Neural progenitor cell (in vitro differentiated cells): ENCODE results near the gene B4GALNT3. TPM values are rescaled to one million over a fixed set of nuclear protein-coding genes. Genes with fewer than 3 reads are reported as not detected.

Experiments used
- DNase-seq: peaks from one replicate; pipeline ENCODE4 v3.0.0-alpha.2; 2016; ENCODE audit warnings: low spot score
- H2AFZ ChIP-seq: fragments of 200-600 bp; sonication (generic); replicated peaks from 2 replicates; pipeline ENCODE4 v1.6.1; 2016; ENCODE audit warnings: antibody characterized with exemption
- H3F3A ChIP-seq: fragments of 200-600 bp; sonication (generic); 2 replicates; pipeline ENCODE4 v1.6.1; 2016; ENCODE audit warnings: antibody characterized with exemption, low read depth
- H3K27ac ChIP-seq: fragments of 200-600 bp; sonication (generic); 2 replicates; pipeline ENCODE4 v1.5.1; 2016; ENCODE audit warnings: mild to moderate bottlenecking
- H3K27me3 ChIP-seq: fragments of 200-600 bp; sonication (generic); 2 replicates; pipeline ENCODE4 v1.6.1; 2016; ENCODE audit warnings: mild to moderate bottlenecking, moderate library complexity
- H3K36me3 ChIP-seq: fragments of 200-600 bp; sonication (generic); 2 replicates; pipeline ENCODE4 v1.5.1; 2016
- H3K4me1 ChIP-seq: fragments of 200-600 bp; sonication (generic); 2 replicates; pipeline ENCODE4 v1.6.1; 2016; ENCODE audit warnings: mixed run types
- H3K4me2 ChIP-seq: fragments of 200-600 bp; sonication (generic); 2 replicates; pipeline ENCODE4 v1.6.1; 2016
- H3K4me3 ChIP-seq: fragments of 200-600 bp; sonication (generic); 2 replicates; pipeline ENCODE4 v1.5.1; 2016
- H3K79me2 ChIP-seq: fragments of 200-600 bp; sonication (generic); 2 replicates; pipeline ENCODE4 v1.6.1; 2016; ENCODE audit warnings: low read depth
- H3K9ac ChIP-seq: fragments of 200-600 bp; sonication (generic); 2 replicates; pipeline ENCODE4 v1.6.1; 2016
- H3K9me3 ChIP-seq: fragments of 200-600 bp; sonication (generic); 2 replicates; pipeline ENCODE4 v1.5.1; 2016; ENCODE audit warnings: low read depth
- H4K20me1 ChIP-seq: fragments of 200-600 bp; sonication (generic); 2 replicates; pipeline ENCODE4 v1.6.1; 2016; ENCODE audit warnings: low read depth
- H3K27ac Mint-ChIP-seq: 3 replicates; pipeline ENCODE4 v1.8.0; 2021; ENCODE audit warnings: mixed read lengths
- H3K27me3 Mint-ChIP-seq: 2 replicates; pipeline ENCODE4 v1.8.0; 2022; ENCODE audit warnings: low read depth, mild to moderate bottlenecking, inconsistent platforms, moderate library complexity, mixed read lengths; ENCODE audit not compliant: insufficient read depth
- H3K36me3 Mint-ChIP-seq: 3 replicates; pipeline ENCODE4 v1.8.0; 2021; ENCODE audit warnings: mixed read lengths
- H3K4me1 Mint-ChIP-seq: 3 replicates; pipeline ENCODE4 v1.8.0; 2021; ENCODE audit warnings: mixed read lengths
- H3K4me3 Mint-ChIP-seq: 3 replicates; pipeline ENCODE4 v1.8.0; 2021; ENCODE audit warnings: mild to moderate bottlenecking, moderate library complexity, mixed read lengths
- H3K9me3 Mint-ChIP-seq: 3 replicates; pipeline ENCODE4 v1.8.0; 2020; ENCODE audit warnings: mixed read lengths
- EZH2 ChIP-seq: fragments of 200-600 bp; sonication (generic); IDR thresholded peaks from 2 replicates; pipeline ENCODE4 v1.6.1; 2017; ENCODE audit warnings: antibody characterized with exemption, mild to moderate bottlenecking, moderate library complexity
- EZH2phosphoT487 ChIP-seq: fragments of 200-600 bp; sonication (generic); IDR thresholded peaks from 2 replicates; pipeline ENCODE4 v1.6.1; 2017; ENCODE audit warnings: antibody characterized with exemption
- total RNA-seq: library from RNA; depleted of rRNA; stranded (reverse); fragments of >200 nt; gene quantifications from 2 replicates; pipeline ENCODE4 v1.2.3, GENCODE V29; 2015; ENCODE audit warnings: low replicate concordance
- TF ChIP-seq, protein P1 (sequence below): fragments of 200-600 bp; sonication (generic); IDR thresholded peaks from 2 replicates; pipeline ENCODE4 v1.5.1; 2017; ENCODE audit warnings: antibody characterized with exemption, mild to moderate bottlenecking

The B4GALNT3 gene
- total RNA-seq, 1 donor from 2014 or later = 29.0 TPM

GRCh38 chr12:578748-579419, 119.1 kb downstream of the B4GALNT3 start:
- Mint-ChIP-seq H3K36me3 (no peaks in the 10 kb centered on the region), H3K27ac (peak overlapping the region; percentile 90), H3K4me3 (peak overlapping the region; percentile 22), H3K9me3 (peaks cover 2% of the 10 kb centered on the region), H3K4me1 (peaks cover 44% of the 10 kb centered on the region), H3K27me3 (peaks cover 19% of the 10 kb centered on the region)
- peaks cover 12% of the 10 kb centered on the region for H3K27me3 ChIP-seq
- no peak overlapping the region for H2AFZ ChIP-seq
- no peak overlapping the region for H3K9ac ChIP-seq
- H3K4me1 ChIP-seq = peaks cover 39% of the 10 kb centered on the region
- H3K36me3 ChIP-seq = no peaks in the 10 kb centered on the region
- TF ChIP-seq EZH2phosphoT487 (no peak), EZH2 (no peak)
- TF ChIP-seq, protein P1, sequence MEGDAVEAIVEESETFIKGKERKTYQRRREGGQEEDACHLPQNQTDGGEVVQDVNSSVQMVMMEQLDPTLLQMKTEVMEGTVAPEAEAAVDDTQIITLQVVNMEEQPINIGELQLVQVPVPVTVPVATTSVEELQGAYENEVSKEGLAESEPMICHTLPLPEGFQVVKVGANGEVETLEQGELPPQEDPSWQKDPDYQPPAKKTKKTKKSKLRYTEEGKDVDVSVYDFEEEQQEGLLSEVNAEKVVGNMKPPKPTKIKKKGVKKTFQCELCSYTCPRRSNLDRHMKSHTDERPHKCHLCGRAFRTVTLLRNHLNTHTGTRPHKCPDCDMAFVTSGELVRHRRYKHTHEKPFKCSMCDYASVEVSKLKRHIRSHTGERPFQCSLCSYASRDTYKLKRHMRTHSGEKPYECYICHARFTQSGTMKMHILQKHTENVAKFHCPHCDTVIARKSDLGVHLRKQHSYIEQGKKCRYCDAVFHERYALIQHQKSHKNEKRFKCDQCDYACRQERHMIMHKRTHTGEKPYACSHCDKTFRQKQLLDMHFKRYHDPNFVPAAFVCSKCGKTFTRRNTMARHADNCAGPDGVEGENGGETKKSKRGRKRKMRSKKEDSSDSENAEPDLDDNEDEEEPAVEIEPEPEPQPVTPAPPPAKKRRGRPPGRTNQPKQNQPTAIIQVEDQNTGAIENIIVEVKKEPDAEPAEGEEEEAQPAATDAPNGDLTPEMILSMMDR = no peak
- no peak overlapping the region for H3K4me3 ChIP-seq
- H3K4me2 ChIP-seq = peak overlapping the region; percentile 63
- no peaks in the 10 kb centered on the region for H4K20me1 ChIP-seq
- no peak for DNase-seq
- H3F3A ChIP-seq = peaks cover 51% of the 10 kb centered on the region
- H3K9me3 ChIP-seq = no peaks in the 10 kb centered on the region
- peak overlapping the region; percentile 23 for H3K27ac ChIP-seq
- no peaks in the 10 kb centered on the region for H3K79me2 ChIP-seq

GRCh38 chr12:579420-580110, 119.8 kb downstream of the B4GALNT3 start:
- peaks cover 39% of the 10 kb centered on the region for H3K4me1 ChIP-seq
- H2AFZ ChIP-seq = no peak overlapping the region
- peak overlapping the region; percentile 7 for H3K4me3 ChIP-seq
- peak overlapping the region; percentile 63 for H3K4me2 ChIP-seq
- H3K36me3 ChIP-seq = no peaks in the 10 kb centered on the region
- H3K27me3 ChIP-seq = peaks cover 12% of the 10 kb centered on the region
- no peak for TF ChIP-seq EZH2
- TF ChIP-seq, protein P1 = no peak
- TF ChIP-seq EZH2phosphoT487 = no peak
- peaks cover 18% of the 10 kb centered on the region for H3K27me3 Mint-ChIP-seq
- H3K4me3 Mint-ChIP-seq = peak overlapping the region; percentile 22
- peak overlapping the region; percentile 23 for H3K27ac ChIP-seq
- peaks cover 44% of the 10 kb centered on the region for H3K4me1 Mint-ChIP-seq
- H4K20me1 ChIP-seq = no peaks in the 10 kb centered on the region
- peaks cover 51% of the 10 kb centered on the region for H3F3A ChIP-seq
- no peaks in the 10 kb centered on the region for H3K79me2 ChIP-seq
- no peak overlapping the region for H3K9ac ChIP-seq
- peak overlapping the region; percentile 90 for H3K27ac Mint-ChIP-seq
- peak; percentile 58 for DNase-seq
- H3K9me3 Mint-ChIP-seq = peaks cover 2% of the 10 kb centered on the region
- no peaks in the 10 kb centered on the region for H3K9me3 ChIP-seq
- no peaks in the 10 kb centered on the region for H3K36me3 Mint-ChIP-seq

DNA sequence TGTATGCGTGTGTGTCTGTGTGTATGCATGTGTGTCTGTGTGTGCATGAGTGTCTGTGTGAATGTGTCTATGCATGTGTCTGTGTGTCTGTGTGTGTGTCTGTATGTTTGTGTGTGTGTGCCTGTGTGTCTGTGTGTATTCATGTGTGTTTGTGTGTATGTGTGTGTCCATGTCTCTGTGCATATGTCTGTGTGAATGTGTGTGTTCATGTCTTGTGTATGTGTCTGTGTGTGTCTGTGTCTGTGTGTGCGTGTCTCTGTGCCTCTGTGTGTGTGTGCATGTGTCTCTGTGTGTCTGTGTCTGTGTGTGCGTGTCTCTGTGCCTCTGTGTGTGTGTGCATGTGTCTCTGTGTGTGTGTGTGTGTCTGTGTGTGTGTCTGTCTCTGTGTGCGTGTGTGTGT, 121.1 kb downstream of the B4GALNT3 start:
- TF ChIP-seq, protein P1 = no peak
- no peak for TF ChIP-seq EZH2phosphoT487
- TF ChIP-seq EZH2 = no peak
- H3K4me1 ChIP-seq = peaks cover 38% of the 10 kb centered on the region
- no peaks in the 10 kb centered on the region for H3K9me3 ChIP-seq
- Mint-ChIP-seq H3K9me3 (no peaks in the 10 kb centered on the region), H3K27ac (peak overlapping the region; percentile 38), H3K4me3 (peak overlapping the region; percentile 14), H3K36me3 (no peaks in the 10 kb centered on the region), H3K27me3 (peaks cover 15% of the 10 kb centered on the region), H3K4me1 (peaks cover 41% of the 10 kb centered on the region)
- DNase-seq = no peak
- H3K79me2 ChIP-seq = no peaks in the 10 kb centered on the region
- peaks cover 47% of the 10 kb centered on the region for H3F3A ChIP-seq
- peaks cover 12% of the 10 kb centered on the region for H3K27me3 ChIP-seq
- no peak overlapping the region for H3K9ac ChIP-seq
- no peak overlapping the region for H3K4me2 ChIP-seq
- no peaks in the 10 kb centered on the region for H3K36me3 ChIP-seq
- H3K4me3 ChIP-seq = no peak overlapping the region
- no peaks in the 10 kb centered on the region for H4K20me1 ChIP-seq
- H2AFZ ChIP-seq = no peak overlapping the region
- H3K27ac ChIP-seq = no peak overlapping the region
